ENCODE data around the gene MBD4. TPM values are rescaled to one million over a fixed set of nuclear protein-coding genes. Genes with fewer than 3 reads are reported as not detected.

The MBD4 gene
- total RNA-seq, 1 donor from 2014 or later, result 41.9 TPM

Other genes with a start within 250 kb of the MBD4 start
- 182 and 187 TPM in 2 replicates for gene COPG1, start 190.3 kb downstream of the MBD4 start, total RNA-seq
- 63.6 and 70.7 TPM in 2 replicates for gene HMCES, start 161.1 kb downstream of the MBD4 start, total RNA-seq
- gene EFCAB12, start 11.3 kb downstream of the MBD4 start, total RNA-seq, result 0.25 and 0.48 TPM in 2 replicates
- gene IFT122, start 276 bp upstream of the MBD4 start, total RNA-seq, result 15.7 and 17.6 TPM in 2 replicates
- not detected in 2 replicates for gene RHO, start 88.7 kb upstream of the MBD4 start, total RNA-seq
- not detected in 2 replicates for gene H1-8, start 103.2 kb upstream of the MBD4 start, total RNA-seq
- 1.3 and 2.7 TPM in 2 replicates for gene PLXND1, start 166.7 kb upstream of the MBD4 start, total RNA-seq